ENCODE measurements around the gene PFDN1.
"Not testable (repeated sequence)": the region's sequence is repeated elsewhere in the genome, so short reads cannot be mapped to it uniquely, and the experiment has no call there.

The PFDN1 gene, protein sequence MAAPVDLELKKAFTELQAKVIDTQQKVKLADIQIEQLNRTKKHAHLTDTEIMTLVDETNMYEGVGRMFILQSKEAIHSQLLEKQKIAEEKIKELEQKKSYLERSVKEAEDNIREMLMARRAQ

DNA sequence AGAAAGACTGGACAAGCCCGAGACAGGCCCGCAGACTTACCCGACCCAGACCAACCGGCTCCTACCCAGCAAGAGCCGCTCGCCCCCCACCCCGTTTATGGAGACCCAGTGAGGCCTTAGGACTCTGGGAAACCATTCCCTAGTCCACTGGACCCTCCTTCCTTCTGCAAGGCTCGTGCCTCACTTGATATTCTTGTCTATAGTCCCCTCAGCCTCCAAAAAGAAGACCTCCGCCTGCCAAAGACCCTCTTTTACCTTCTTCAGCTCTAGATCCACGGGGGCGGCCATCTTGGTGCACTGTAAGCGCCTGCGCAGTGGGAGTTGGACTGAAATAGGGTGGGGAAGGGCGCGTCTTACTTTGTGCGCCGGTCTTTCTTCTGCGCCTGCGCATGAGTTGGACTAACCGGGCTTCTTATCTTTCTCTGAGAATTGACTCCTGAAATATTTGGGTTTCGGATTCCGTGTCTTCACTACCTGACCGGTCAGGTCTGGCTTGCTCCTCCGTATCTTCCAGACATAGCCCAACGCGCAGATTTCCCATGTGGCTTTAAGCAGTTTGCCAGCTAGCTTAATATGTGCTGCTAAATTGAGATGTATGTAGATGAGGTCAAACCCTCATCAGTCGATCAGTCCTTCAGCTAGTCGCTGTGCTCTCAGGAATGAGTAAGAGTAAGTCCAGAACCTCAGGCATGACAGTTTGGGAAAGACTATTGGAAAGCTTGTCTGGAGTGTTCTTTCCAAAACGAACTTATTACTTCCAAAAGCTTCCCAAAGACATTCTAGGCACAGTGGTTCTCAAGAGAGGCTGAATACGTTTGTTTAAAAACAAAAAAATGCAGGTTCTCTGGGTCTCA, at the start of gene PFDN1:
PFDN1 (minus strand) TSS at position 316 of the 854 bp plus-strand sequence; CDS start at position 288, 28 bp downstream.
- DNase-seq (ENCODE audit: low read depth in 1 of 2, low spot score in 1 of 2) = peak; percentile 75 to 81

DNA sequence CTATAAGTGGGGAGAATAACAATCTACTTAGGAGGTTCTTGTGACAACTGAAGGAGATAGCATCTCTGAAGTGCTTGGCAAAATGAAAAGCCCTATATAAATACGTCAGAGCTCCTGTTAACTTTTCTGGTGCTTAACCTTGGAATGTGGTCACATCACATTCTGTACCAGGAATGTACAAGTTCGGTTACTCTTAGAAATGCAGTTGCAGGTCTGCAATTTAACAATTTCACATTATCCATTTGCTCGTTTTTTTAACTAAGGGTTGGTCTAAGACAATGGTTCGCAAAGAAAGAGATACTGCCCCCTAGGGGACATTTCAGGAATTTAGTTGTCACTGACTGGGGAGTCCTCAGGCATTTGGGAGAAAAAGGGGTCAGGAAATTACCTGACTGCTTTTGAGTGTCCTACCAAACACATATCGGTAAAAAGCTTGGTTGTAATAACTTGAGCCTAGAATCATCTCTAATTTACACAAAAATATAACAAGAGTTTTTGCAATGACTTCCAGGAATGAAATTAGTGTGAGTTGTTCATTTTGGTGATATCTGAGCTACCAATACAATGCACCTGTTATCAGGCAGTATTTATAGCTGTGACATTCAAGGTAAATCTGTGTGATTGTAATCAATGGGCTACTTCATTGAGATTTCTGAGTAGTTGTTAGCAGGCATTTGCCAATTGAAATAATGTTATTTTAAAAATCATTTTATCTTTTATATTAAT, 48.9 kb upstream of the PFDN1 start:
- no peak for DNase-seq (ENCODE audit: low read depth in 1 of 2, low spot score in 1 of 2)

DNA sequence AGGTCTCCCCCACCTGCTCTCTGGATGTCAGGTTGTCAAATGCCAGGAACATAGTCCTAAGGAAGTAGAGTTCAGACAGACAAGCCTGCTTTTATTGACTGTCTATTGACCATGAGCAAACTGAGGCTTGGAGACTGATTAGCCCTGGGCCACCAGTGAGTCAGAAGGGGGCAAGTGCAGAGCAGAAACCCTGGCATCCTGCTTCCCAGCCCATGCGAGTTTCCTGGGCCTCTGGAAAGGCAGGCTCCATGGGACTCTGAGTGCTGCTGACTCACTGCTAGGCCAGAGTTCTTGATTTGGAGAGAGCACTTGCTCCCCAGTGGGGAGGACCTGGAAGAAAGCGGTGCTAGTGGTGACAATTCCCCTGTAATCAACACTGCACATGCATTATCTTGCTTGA, 46.3 kb upstream of the PFDN1 start:
- DNase-seq (ENCODE audit: low read depth in 1 of 2, low spot score in 1 of 2) = no peak

DNA sequence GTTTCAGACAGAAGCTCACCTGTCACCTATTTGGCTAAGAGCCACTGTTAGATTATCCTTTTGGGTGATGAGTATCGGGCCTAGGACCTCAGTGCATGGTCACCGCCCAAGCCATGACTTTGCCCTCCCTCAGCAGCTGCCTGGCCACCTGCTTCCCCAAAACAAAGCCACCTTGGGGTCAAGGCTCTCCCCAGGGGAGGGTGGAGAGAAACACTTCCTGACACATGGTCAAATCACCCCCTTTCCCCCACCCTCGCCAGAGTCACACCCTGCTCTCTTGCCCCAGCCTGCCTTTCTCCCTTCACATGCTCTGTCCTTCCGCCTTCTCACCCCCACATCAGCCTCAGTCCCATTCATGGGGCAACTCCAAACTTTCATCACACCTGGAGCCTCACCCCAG, 45.2 kb upstream of the PFDN1 start:
- no peak for DNase-seq (ENCODE audit: low read depth in 1 of 2, low spot score in 1 of 2)

DNA sequence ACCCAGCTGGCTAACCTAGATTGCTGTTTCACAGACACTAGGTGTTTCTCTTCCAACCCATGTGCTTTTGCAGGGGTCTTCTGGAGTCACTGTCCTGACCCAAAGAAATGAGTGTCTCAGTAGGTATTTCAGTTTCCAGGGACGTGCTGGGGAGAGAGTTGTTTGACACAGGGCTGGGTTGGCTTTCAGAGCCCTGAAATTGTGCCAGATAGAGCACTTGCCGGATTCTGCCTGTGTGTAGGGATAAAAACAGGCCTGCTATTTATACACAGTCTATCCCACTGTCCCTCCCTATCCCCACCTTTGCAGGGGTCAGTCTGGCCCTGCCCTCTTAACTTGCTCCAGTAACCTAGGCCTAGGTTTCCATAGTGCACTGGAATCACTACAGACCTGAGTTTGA, 44.5 kb upstream of the PFDN1 start:
- no peak for DNase-seq (ENCODE audit: low read depth in 1 of 2, low spot score in 1 of 2)

DNA sequence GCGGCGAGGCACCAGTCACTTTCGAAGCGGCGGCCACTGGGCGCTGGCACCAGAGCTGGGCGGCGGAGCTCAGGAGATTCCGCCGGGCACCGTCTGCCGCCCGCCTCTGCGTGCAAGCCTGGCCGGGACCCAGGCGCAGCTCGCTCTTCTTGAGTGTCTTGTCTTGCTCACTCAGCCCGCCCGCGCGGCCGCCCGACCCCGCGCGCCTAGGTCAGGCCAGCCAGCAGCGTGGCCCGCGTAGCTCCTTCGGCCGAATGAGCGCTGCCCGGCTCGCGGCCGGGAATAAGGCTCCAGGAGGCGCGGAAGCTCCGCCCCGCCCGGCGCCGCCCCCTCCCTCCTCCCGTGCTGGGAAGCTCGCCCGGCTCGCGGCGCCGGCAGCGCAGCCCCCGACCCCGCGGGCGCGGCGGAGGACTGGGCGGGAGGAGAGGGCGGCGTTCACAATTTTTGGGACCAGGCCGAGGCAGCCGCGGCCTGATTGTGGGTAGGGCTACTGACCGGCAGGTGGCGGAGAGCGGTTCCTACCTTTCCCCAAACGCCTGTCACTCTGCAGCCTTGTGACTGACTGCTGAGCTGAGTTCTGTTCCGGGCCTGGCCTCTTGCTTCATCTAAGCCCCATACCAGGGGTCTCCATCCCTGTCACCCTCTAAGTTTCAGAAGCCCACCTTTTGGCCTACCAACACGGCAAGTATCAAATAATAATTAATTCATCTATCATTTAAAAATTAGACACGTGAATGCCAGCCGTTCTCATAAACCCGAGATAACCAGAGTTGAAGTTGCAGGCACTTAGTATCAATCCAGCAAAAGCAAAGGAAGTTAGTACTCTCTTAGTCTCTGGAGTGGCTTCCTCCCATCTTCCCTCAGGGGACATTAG, 43.7 kb upstream of the PFDN1 start, which contains the start of gene HBEGF:
HBEGF (minus strand) TSS at position 256 of the 874 bp plus-strand sequence. CDS start 275 bp downstream, outside the sequence.
- DNase-seq (ENCODE audit: low read depth in 1 of 2, low spot score in 1 of 2) = peak in 1 of 2 donors; percentile 35

DNA sequence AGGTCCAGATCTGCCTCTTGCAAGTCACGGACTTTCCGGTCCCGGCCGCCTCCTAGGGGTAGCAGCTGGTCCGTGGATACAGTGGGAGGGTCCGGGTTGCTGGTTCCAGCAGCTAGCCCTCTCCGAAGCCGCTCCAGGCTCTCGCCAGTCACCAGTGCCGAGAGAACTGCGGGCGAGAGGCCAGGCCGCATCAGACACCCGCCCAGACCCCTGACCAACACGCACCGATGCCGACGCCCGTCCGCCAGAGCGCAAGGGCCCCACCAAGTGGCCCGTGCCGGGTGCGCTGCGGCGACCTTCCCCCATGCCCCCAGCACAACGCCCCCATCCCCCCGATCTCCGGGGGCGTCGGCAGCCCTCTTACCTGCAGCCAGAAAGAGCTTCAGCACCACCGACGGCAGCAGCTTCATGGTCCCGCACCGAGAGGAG, 43.0 kb upstream of the PFDN1 start:
- no peak for DNase-seq (ENCODE audit: low read depth in 1 of 2, low spot score in 1 of 2)

DNA sequence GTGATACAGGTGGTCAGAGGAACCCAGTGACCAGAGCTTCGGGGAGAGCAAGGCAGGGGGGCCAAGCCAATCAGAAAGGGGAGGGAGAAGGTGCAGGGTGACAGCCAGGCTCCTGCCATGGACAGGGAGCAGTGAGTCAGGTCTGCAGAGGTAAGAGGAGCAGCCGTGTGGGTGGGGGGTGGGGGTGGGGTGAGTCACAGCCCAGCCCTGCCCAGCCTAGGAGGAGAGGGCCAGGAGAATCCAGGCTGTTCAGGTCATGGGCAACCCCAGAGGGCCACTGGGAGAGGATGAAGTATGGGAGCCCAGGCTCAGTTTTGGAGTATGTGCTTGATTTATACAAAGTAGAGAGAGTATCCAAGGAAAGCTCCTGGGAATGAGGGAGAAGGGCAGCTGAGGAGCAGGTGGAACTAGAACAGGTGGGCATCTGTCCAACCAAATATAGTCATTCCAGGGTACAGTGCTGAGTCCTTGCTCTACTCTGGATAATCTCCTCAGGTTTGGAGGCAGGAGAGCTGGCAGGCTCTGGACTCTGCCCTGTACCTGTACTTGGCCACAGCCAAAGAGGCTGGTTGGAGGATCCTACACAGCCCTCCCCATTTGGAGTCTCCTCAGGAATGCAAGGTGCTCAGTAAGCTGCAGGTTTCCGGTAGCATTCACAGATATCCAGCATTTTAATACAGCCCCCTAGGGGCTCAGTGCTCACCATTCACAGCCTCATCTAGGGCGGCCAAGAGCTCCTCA, 42.0 kb upstream of the PFDN1 start:
- no peak for DNase-seq (ENCODE audit: low read depth in 1 of 2, low spot score in 1 of 2)

DNA sequence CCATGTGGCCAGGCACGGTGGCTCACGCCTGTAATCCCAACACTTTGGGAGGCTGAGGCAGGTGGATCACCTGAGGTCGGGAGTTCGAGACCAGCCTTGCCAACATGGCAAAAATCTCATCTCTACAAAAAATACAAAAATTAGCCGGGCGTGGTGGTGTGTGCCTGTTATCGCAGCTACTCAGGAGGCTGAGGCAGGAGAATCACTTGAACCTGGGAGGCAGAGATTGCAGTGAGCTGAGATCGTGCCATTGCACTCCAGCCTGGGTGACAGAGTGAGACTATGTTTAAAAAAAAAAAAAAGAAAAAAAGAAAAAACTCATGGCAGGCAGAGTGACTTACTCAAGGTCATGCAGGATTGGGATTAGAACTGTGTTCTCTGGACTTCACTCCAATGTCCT, 40.9 kb upstream of the PFDN1 start:
- DNase-seq (ENCODE audit: low read depth in 1 of 2, low spot score in 1 of 2) = not testable (repeated sequence)

DNA sequence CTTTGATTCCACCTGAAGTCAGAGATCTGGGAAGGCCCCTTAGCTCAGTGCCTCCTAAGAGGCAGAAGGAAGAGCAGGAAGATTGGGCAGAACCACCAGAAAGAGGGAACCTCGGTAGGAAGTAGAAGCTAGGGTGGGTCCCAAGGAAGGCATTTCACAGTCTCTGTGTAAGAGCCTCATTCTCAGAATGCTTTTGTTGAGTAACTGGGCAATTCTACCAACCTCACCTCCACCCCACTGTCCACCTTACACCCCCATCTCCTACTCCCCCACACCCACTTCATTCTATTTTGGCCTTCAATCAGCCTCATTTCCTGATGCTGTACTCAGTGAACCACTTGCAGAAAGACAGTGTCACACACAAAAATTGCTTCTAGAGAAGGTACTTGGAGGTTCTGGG, 40.0 kb upstream of the PFDN1 start:
- DNase-seq (ENCODE audit: low read depth in 1 of 2, low spot score in 1 of 2) = no peak

DNA sequence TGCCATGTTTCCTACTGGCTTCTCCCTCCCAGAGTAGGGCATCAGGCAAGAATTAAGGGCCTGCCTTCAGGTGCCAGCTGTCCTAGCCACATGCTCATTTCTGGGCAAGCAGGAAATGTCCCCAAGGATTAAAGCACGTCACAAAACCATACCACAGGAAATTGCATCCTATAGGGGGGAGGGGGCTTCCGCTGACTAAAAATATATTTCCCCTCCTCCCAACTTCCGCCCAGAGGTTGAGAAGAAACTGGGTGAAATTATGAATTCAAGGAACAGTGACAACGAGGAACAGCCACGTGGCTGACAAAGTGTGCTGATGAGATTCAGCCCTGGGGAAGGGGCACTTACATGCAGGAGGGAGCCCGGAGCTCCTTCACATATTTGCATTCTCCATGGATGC, 39.4 kb upstream of the PFDN1 start:
- DNase-seq (ENCODE audit: low read depth in 1 of 2, low spot score in 1 of 2) = no peak

DNA sequence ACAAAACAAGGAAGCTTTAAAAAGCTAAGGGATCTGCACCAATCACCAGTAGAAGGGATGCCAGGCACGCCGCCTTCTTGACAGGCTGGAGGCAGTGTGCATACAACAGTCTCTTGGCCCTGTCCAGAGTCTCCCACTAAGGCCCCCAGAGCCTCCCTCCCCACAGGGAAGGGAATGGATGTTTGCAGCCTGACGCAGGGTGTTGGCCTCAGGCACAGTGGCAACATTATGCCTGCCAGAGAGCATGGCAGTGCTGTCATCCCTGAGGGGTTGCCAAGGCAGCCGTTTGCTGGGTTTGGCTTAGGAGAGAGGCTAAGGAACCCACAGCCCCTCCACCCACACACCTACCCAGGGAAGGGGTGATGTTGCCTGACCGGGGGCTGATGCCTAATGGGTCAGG, 38.7 kb upstream of the PFDN1 start:
- no peak for DNase-seq (ENCODE audit: low read depth in 1 of 2, low spot score in 1 of 2)

DNA sequence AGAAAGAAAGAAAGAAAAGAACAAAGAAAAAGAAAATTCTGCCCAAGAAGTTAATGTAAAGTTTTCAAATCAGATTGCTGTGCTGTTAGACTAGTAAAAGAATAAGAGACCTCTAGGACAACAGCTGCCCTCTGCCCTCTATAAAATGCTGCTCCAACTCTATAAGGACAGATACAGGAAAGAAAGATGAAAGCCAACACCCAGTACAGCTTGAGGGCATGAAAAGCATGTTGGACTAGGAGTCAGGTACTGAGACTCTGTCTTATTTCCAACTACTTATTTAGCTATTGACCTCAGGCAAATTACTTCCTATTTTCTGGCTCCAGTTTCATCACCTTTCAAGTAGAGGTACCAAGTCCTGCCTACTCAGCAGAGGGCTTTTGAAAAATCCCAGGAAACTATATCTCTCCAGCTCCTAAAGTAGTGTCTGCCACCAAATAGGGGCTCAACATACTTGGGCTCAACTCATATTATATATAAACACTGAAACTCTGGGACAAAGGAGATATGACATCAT, 37.8 kb upstream of the PFDN1 start:
- no peak for DNase-seq (ENCODE audit: low read depth in 1 of 2, low spot score in 1 of 2)

DNA sequence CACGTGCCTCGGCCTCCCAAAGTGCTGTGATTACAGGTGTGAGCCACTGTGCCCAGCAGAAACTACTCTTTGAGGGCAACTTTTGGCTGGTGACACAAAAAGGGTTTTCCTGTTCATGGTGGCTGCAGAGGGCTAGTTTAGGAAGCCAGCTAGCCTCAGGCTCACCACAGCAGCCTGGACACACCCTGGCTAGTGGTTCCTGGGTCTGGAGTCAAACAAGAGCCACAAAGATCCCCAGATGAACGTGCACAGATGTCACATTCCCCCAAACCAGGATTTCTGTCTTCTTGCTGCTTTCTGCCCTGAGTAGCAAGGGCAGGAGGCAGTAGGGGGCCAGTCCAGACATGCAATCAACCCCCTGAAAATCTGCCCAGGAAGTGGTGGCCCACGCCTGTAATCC, 36.7 kb upstream of the PFDN1 start:
- DNase-seq (ENCODE audit: low read depth in 1 of 2, low spot score in 1 of 2) = no peak

DNA sequence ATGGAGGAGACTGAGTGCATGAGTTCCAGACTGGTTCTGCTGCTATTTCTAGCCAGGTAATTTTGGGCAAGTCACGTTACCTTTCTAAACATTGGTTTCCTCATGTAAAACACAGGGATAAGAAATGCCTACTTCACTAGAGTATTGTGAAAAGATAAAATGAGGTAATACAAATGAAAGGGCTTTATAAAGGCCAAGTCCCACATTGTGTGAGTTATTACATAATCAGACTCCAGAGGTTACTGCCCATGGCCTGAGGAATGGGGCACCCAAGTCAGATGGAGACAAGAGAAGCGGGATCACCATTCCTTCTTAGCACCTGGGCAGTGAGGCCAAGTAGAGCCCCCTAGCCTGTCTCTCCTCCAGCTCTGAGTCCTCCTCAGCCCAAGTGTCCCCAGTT, 36.0 kb upstream of the PFDN1 start:
- DNase-seq (ENCODE audit: low read depth in 1 of 2, low spot score in 1 of 2) = no peak

DNA sequence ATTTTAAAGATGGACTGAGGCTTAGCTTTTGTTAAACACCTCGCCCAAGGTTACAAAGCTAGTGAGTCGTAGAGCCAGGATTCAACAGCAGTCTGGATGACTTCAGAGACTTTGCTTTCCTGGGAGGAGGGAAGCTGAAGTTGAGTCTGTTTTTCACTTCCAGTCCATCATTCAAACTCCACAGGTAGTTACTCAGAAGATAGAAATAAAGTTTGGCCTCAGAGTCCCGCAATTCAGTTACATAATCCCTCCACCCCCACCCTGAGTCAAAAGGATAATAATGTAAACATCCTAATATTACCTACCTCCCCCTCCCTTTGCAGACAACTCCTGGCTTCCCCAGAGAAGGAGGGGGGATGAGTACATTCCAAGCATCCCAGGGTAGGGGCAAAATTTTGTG, 35.4 kb upstream of the PFDN1 start:
- DNase-seq (ENCODE audit: low read depth in 1 of 2, low spot score in 1 of 2) = no peak

DNA sequence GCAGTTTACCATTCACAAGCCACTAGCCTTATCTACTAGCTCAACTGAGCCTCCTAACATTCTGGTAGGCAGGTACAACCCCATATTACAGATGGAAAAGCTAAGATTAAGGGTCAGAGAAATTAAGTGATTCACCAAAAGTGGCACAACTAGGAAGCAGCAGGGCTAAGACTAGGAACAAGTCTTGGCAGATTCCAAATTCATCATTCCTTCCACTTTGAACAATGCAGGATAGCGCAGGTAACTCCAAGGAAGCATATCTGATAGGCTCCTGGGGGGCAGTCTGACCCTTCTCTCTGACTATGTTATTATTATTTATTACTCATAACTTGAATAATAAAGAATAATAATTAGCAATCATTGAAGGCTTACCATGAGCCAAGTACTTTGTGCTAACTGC, 35.0 kb upstream of the PFDN1 start:
- DNase-seq (ENCODE audit: low read depth in 1 of 2, low spot score in 1 of 2) = no peak

DNA sequence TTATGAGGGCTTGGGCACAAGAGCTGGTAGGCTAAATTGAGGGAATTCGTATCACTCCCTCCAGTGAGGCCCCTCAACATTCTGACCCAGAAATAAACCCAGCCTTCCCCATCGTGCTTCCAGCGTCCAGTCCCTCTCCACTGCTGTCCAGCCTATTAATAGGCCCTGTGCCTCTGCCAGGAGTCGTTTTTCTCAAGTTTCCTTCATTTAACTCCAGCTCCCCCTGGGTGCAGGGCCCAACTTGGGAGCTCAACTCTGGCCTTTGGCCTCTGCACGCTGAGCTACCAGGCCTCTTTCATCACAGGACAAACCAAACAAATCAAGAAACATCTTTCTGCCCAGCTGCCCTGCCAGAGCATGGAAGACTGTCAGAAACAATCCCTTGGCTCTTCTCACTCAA, 33.5 kb upstream of the PFDN1 start:
- DNase-seq (ENCODE audit: low read depth in 1 of 2, low spot score in 1 of 2) = no peak

DNA sequence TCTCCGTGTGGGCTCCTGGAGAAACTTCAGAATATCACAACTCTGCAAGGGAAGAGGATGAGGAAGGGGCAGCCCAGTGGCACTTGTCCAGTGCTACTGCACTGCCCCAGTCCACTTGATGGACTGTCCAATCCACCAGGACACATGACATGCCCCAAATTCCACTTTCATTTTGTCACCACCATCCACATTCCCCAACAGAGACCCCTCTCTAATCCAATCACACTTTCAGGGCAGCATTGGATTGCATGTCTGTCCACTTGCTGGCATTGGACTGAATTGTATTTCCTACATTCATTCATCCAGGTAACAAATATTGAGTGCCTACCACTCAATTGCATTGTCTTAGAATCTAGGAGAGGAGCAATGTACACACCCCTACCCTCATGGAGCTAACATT, 28.7 kb upstream of the PFDN1 start:
- no peak for DNase-seq (ENCODE audit: low read depth in 1 of 2, low spot score in 1 of 2)

Data from stimulated activated CD4-positive, alpha-beta T cell treated with anti-CD3 and anti-CD28 coated beads, Interleukin-15, amount 100 ng/mL, for 1 hour (primary cell).